A673 (cell line): ENCODE results near the gene CERK. TPM values are rescaled to one million over a fixed set of nuclear protein-coding genes. Genes with fewer than 3 reads are reported as not detected.

ENCODE experiments used
- BruUV-seq: library from RNA; stranded (reverse); fragments of 400-500 nt; replicated peaks from 2 replicates; lab custom pipeline; 2021; lab: Mats Ljungman, UMichigan
- CTCF ChIA-PET: fragments of 300-600 bp; sonication (Branson Sonifier 250); formaldehyde crosslinking; loops from one replicate; lab custom pipeline; 2022; ENCODE audit warnings: antibody characterized with exemption; lab: Charles Lee
- POLR2A ChIA-PET: fragments of 300-600 bp; sonication (Branson Sonifier 250); formaldehyde crosslinking; loops from one replicate; lab custom pipeline; 2022; ENCODE audit warnings: antibody characterized with exemption; ENCODE audit not compliant: low non-redundant PET; lab: Charles Lee
- DNase-seq: peaks from one replicate; pipeline ENCODE4 v3.0.0-alpha.2; 2015; ENCODE audit warnings: low spot score
- H3K27ac ChIP-seq: fragments of 200-600 bp; sonication (generic); 2 replicates; pipeline ENCODE4 v1.5.1; 2016; ENCODE audit warnings: mixed run types, low read depth, mild to moderate bottlenecking, mixed read lengths, antibody characterized with exemption, low read length; ENCODE audit not compliant: poor library complexity, severe bottlenecking
- H3K27me3 ChIP-seq: fragments of 200-600 bp; sonication (generic); replicated peaks from 2 replicates; pipeline ENCODE4 v1.6.1; 2017; ENCODE audit warnings: mixed run types, low read depth, mild to moderate bottlenecking, mixed read lengths, antibody characterized with exemption, low read length; ENCODE audit not compliant: insufficient read depth, poor library complexity
- H3K36me3 ChIP-seq: fragments of 200-600 bp; sonication (generic); 2 replicates; pipeline ENCODE4 v1.6.1; 2016; ENCODE audit warnings: mixed run types, mild to moderate bottlenecking, mixed read lengths, antibody characterized with exemption, low read length; ENCODE audit not compliant: insufficient read depth, poor library complexity, severe bottlenecking
- H3K4me1 ChIP-seq: fragments of 200-600 bp; sonication (generic); 2 replicates; pipeline ENCODE4 v1.6.1; 2017; ENCODE audit warnings: mixed run types, mild to moderate bottlenecking, mixed read lengths, antibody characterized with exemption, low read length; ENCODE audit not compliant: insufficient read depth, poor library complexity, severe bottlenecking
- H3K4me3 ChIP-seq: fragments of 200-600 bp; sonication (generic); 2 replicates; pipeline ENCODE4 v1.5.1; 2016; ENCODE audit warnings: low read depth, mixed run types, mild to moderate bottlenecking, mixed read lengths, low read length; ENCODE audit not compliant: poor library complexity, severe bottlenecking
- H3K9me3 ChIP-seq: fragments of 200-600 bp; sonication (generic); 2 replicates; pipeline ENCODE4 v1.6.1; 2016; ENCODE audit warnings: mixed run types, low read depth, mild to moderate bottlenecking, mixed read lengths, antibody characterized with exemption, low read length; ENCODE audit not compliant: poor library complexity, severe bottlenecking
- EZH2 ChIP-seq: fragments of 200-600 bp; sonication (generic); IDR thresholded peaks from 2 replicates; pipeline ENCODE4 v1.6.1; 2017; ENCODE audit warnings: borderline replicate concordance, low read depth, mild to moderate bottlenecking, mixed read lengths, antibody characterized with exemption, low read length; ENCODE audit not compliant: poor library complexity, severe bottlenecking
- intact Hi-C: fragments of 100-400 bp; cut with micrococcal nuclease; formaldehyde crosslinking; loops from one replicate; pipeline ENCODE4 v1.10.0; 2022; ENCODE audit not compliant: unreplicated experiment
- total RNA-seq: library from RNA; stranded (reverse); gene quantifications from 2 replicates; pipeline ENCODE4 v1.2.3, GENCODE V29; 2021
- TF ChIP-seq, protein P1 (sequence below): fragments of 300-800, 200-600 bp; sonication (generic); conservative IDR thresholded peaks from 2 replicates; pipeline ENCODE4 v1.5.1; 2017; ENCODE audit warnings: low read depth, mild to moderate bottlenecking, antibody characterized with exemption, low read length, moderate library complexity, mixed read lengths

The CERK gene
- total RNA-seq, 1 experiment from 2014 or later = 58.8 TPM

DNA sequence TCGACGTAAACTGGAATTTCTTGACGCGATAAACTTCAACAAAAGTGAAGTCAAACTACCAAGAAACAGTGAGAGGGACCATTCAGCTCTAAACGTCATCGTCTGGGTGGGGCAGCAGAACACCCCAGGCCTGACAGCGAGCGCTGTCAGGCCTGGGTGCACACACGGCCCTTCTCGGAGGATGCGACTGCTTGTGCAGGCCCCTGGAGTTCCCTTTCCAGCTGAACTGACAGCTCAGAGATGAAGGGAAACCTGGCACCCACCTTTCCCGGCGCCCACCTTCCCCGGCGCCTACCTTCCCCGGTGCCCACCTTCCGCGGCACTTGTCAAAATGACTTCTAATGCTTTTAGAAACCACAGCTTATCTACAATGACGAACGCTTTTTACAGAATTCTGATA, 47.9 kb downstream of the CERK start:
- H3K27ac ChIP-seq = no peak overlapping the region
- BruUV-seq = no TSS peak
- H3K9me3 ChIP-seq = no peaks in the 10 kb centered on the region
- DNase-seq = no peak
- TF ChIP-seq, protein P1, sequence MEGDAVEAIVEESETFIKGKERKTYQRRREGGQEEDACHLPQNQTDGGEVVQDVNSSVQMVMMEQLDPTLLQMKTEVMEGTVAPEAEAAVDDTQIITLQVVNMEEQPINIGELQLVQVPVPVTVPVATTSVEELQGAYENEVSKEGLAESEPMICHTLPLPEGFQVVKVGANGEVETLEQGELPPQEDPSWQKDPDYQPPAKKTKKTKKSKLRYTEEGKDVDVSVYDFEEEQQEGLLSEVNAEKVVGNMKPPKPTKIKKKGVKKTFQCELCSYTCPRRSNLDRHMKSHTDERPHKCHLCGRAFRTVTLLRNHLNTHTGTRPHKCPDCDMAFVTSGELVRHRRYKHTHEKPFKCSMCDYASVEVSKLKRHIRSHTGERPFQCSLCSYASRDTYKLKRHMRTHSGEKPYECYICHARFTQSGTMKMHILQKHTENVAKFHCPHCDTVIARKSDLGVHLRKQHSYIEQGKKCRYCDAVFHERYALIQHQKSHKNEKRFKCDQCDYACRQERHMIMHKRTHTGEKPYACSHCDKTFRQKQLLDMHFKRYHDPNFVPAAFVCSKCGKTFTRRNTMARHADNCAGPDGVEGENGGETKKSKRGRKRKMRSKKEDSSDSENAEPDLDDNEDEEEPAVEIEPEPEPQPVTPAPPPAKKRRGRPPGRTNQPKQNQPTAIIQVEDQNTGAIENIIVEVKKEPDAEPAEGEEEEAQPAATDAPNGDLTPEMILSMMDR = no peak
- TF ChIP-seq EZH2 = no peak
- no peaks in the 10 kb centered on the region for H3K27me3 ChIP-seq
- no peaks in the 10 kb centered on the region for H3K4me1 ChIP-seq
- CTCF ChIA-PET = no interaction called here
- intact Hi-C loops = no loop called here
- H3K36me3 ChIP-seq = peaks cover 73% of the 10 kb centered on the region
- H3K4me3 ChIP-seq = no peak overlapping the region
- POLR2A ChIA-PET = no interaction called here

GRCh38 chr22:46688949-46689348, 49.1 kb downstream of the CERK start:
- POLR2A ChIA-PET = no interaction called here
- Histone ChIP-seq H3K4me1 (no peaks in the 10 kb centered on the region), H3K4me3 (no peak overlapping the region), H3K9me3 (no peaks in the 10 kb centered on the region), H3K27me3 (no peaks in the 10 kb centered on the region), H3K27ac (no peak overlapping the region), H3K36me3 (peaks cover 66% of the 10 kb centered on the region)
- DNase-seq = no peak
- TF ChIP-seq, protein P1 = no peak
- no peak for TF ChIP-seq EZH2
- intact Hi-C loops = no loop called here
- CTCF ChIA-PET = no interaction called here
- no TSS peak for BruUV-seq

- CTCF ChIA-PET = no interaction called here
These were observed 50.6 kb downstream of the CERK start for GRCh38 chr22:46687460-46687859.

More at GRCh38 chr22:46687460-46687859, 50.6 kb downstream of the CERK start:
- H3K27ac ChIP-seq = no peak overlapping the region
- peaks cover 54% of the 10 kb centered on the region for H3K36me3 ChIP-seq
- intact Hi-C loops = no loop called here
- no peak for DNase-seq
- H3K27me3 ChIP-seq = no peaks in the 10 kb centered on the region
- POLR2A ChIA-PET = no interaction called here
- H3K9me3 ChIP-seq = no peaks in the 10 kb centered on the region
- TF ChIP-seq EZH2 = no peak
- TF ChIP-seq, protein P1 = no peak
- H3K4me3 ChIP-seq = no peak overlapping the region
- no peaks in the 10 kb centered on the region for H3K4me1 ChIP-seq
- BruUV-seq = no TSS peak
